ENCODE data around the gene RTP4. TPM values are rescaled to one million over a fixed set of nuclear protein-coding genes. Genes with fewer than 3 reads are reported as not detected.

RTP4 gene
- total RNA-seq, 1 experiment from 2014 or later = 2.5 TPM

GRCh38 chr3:187398955-187399354 lies 30.8 kb downstream of the RTP4 start:
- ATAC-seq (no peak), DNase-seq (ENCODE audit: low read depth, low spot score) (no peak)
- H3K4me3 ChIP-seq (ENCODE audit: low read depth in 2 of 2, low read length in 2 of 2) = no peak overlapping the region
- peak overlapping the region; percentile 51; the same call in 1 of the 2 replicates for H3K27ac ChIP-seq (ENCODE audit: low read length)
- no peaks in the 10 kb centered on the region for H3K36me3 ChIP-seq (ENCODE audit: control insufficient read depth, insufficient read depth, low read length)
- no TSS peak for BruUV-seq (replicated peaks)
- in situ Hi-C loops (cut with HindIII; ENCODE audit: low pct_unique_long_range_greater_than_20kb, low sequenced_read_pairs) (no loop called here), intact Hi-C loops (cut with micrococcal nuclease; ENCODE audit: unreplicated experiment) (loop anchor here (5.0 kb wide), 1 partner anchor 278 kb away; no protein-coding TSS in a partner anchor)
- POLR2A ChIA-PET = no interaction called here
- no peaks in the 10 kb centered on the region; the same call in 1 of the 2 replicates for H3K9me3 ChIP-seq (ENCODE audit: control insufficient read depth, insufficient read depth, low read depth, low read length)
- H3K4me1 ChIP-seq (ENCODE audit: control insufficient read depth, insufficient read depth, low read length) = peaks cover 14% of the 10 kb centered on the region
- H3K27me3 ChIP-seq (ENCODE audit: control insufficient read depth, insufficient read depth, low read length) = no peaks in the 10 kb centered on the region
- CTCF ChIA-PET = no interaction called here
- TF ChIP-seq POLR2AphosphoS5 (IDR thresholded peaks at IDR 0.05; ENCODE audit: low read depth, low read length) (no peak), TCF7L2 (IDR thresholded peaks at IDR 0.05; ENCODE audit: low read depth, low read length) (no peak), CTCF (IDR thresholded peaks at IDR 0.05) (no peak), SIN3A (IDR thresholded peaks at IDR 0.05; ENCODE audit: borderline replicate concordance, insufficient read depth, low read depth, low read length) (no peak)
- TF ChIP-seq, protein P1, sequence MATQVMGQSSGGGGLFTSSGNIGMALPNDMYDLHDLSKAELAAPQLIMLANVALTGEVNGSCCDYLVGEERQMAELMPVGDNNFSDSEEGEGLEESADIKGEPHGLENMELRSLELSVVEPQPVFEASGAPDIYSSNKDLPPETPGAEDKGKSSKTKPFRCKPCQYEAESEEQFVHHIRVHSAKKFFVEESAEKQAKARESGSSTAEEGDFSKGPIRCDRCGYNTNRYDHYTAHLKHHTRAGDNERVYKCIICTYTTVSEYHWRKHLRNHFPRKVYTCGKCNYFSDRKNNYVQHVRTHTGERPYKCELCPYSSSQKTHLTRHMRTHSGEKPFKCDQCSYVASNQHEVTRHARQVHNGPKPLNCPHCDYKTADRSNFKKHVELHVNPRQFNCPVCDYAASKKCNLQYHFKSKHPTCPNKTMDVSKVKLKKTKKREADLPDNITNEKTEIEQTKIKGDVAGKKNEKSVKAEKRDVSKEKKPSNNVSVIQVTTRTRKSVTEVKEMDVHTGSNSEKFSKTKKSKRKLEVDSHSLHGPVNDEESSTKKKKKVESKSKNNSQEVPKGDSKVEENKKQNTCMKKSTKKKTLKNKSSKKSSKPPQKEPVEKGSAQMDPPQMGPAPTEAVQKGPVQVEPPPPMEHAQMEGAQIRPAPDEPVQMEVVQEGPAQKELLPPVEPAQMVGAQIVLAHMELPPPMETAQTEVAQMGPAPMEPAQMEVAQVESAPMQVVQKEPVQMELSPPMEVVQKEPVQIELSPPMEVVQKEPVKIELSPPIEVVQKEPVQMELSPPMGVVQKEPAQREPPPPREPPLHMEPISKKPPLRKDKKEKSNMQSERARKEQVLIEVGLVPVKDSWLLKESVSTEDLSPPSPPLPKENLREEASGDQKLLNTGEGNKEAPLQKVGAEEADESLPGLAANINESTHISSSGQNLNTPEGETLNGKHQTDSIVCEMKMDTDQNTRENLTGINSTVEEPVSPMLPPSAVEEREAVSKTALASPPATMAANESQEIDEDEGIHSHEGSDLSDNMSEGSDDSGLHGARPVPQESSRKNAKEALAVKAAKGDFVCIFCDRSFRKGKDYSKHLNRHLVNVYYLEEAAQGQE (IDR thresholded peaks at IDR 0.05; ENCODE audit: insufficient read depth in 1 of 2, low read depth in 2 of 2, low read length in 1 of 2) = no peak

DNA sequence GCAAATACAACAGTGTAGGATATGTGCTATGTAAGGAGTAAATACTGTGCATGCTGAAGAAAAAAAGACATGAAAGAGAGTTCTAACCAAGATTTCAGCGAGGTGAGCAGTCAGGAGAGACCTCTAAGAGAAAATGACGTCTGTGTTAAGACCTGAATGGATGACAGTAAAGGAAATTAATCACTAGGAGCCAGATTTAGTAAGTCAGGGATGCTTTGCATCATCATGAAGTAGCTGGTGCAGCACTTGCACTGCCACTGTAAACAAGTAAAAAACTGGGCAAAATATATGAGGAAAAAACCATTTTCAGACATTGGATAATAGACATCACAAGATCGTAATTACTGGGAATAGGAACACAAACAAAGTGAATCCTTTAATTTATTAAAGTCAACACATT lies 32.6 kb downstream of the RTP4 start:
- no peaks in the 10 kb centered on the region; the same call in 1 of the 2 replicates for H3K9me3 ChIP-seq (ENCODE audit: control insufficient read depth, insufficient read depth, low read depth, low read length)

More for the DNA sequence above, 32.6 kb downstream of the RTP4 start:
- Histone ChIP-seq H3K27ac (ENCODE audit: low read length) (peak overlapping the region; percentile 51; the same call in 1 of the 2 replicates), H3K27me3 (ENCODE audit: control insufficient read depth, insufficient read depth, low read length) (no peaks in the 10 kb centered on the region), H3K4me1 (ENCODE audit: control insufficient read depth, insufficient read depth, low read length) (peaks cover 24% of the 10 kb centered on the region), H3K4me3 (ENCODE audit: low read depth in 2 of 2, low read length in 2 of 2) (no peak overlapping the region), H3K36me3 (ENCODE audit: control insufficient read depth, insufficient read depth, low read length) (no peaks in the 10 kb centered on the region)
- TF ChIP-seq CTCF (IDR thresholded peaks at IDR 0.05) = no peak
- TF ChIP-seq SIN3A (IDR thresholded peaks at IDR 0.05; ENCODE audit: borderline replicate concordance, insufficient read depth, low read depth, low read length) = no peak
- TF ChIP-seq, protein P1 (IDR thresholded peaks at IDR 0.05; ENCODE audit: insufficient read depth in 1 of 2, low read depth in 2 of 2, low read length in 1 of 2) = no peak
- no peak for TF ChIP-seq TCF7L2 (IDR thresholded peaks at IDR 0.05; ENCODE audit: low read depth, low read length)
- TF ChIP-seq POLR2AphosphoS5 (IDR thresholded peaks at IDR 0.05; ENCODE audit: low read depth, low read length) = no peak
- ChIA-PET CTCF (no interaction called here), POLR2A (no interaction called here)
- DNase-seq (ENCODE audit: low read depth, low spot score) (no peak), ATAC-seq (no peak)
- in situ Hi-C loops (cut with HindIII; ENCODE audit: low pct_unique_long_range_greater_than_20kb, low sequenced_read_pairs) = no loop called here
- intact Hi-C loops (cut with micrococcal nuclease; ENCODE audit: unreplicated experiment) = no loop called here
- BruUV-seq (replicated peaks) = no TSS peak
